Pulmonary artery endothelial cell (primary cell): ENCODE data around the gene BPIFB1. TPM values are rescaled to one million over a fixed set of nuclear protein-coding genes. Genes with fewer than 3 reads are reported as not detected.
A peak's percentile ranks its signal among the peaks of the same experiment; 100 is the strongest.

Experiments used
- DNase-seq: peaks from one replicate; pipeline ENCODE4 v3.0.0-alpha.2; 2011; ENCODE audit warnings: low read depth, low spot score
- total RNA-seq: library from RNA; depleted of rRNA; stranded (reverse); fragments of >200 nt; gene quantifications from 2 replicates; pipeline ENCODE4 v1.2.3, GENCODE V29; 2014

BPIFB1 gene, protein sequence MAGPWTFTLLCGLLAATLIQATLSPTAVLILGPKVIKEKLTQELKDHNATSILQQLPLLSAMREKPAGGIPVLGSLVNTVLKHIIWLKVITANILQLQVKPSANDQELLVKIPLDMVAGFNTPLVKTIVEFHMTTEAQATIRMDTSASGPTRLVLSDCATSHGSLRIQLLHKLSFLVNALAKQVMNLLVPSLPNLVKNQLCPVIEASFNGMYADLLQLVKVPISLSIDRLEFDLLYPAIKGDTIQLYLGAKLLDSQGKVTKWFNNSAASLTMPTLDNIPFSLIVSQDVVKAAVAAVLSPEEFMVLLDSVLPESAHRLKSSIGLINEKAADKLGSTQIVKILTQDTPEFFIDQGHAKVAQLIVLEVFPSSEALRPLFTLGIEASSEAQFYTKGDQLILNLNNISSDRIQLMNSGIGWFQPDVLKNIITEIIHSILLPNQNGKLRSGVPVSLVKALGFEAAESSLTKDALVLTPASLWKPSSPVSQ
- total RNA-seq = not detected in 2 replicates

DNA sequence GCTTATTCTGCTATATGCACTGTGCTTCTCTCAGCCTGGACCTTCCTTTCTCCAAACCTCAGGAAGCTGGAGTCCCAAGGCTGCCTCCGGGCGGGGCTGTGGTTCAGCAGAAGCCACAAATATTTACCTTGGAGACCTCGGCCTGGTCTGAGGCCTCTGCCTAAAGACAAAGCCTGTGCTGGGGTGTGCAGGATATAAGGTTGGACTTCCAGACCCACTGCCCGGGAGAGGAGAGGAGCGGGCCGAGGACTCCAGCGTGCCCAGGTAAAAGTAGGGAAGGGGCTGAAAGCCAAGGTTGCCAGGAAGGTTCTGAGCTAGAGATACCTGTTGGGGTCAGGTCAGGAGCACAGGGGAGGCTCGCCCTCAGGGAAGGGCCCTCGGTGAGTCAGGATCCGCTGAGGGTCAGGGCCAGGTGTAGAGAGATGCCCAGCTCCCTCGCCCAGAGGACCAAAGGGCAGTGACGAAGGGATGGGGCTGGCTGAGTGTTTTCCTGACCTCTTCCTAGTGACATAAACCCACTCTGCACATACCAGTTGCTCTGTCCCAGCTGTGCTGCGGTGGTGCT lies at the start of gene BPIFB1:
Gene BPIFB1 (plus strand): TSS at position 224 of the 565 bp plus-strand sequence. CDS start 2,860 bp downstream, outside the sequence.
- no peak for DNase-seq

DNA sequence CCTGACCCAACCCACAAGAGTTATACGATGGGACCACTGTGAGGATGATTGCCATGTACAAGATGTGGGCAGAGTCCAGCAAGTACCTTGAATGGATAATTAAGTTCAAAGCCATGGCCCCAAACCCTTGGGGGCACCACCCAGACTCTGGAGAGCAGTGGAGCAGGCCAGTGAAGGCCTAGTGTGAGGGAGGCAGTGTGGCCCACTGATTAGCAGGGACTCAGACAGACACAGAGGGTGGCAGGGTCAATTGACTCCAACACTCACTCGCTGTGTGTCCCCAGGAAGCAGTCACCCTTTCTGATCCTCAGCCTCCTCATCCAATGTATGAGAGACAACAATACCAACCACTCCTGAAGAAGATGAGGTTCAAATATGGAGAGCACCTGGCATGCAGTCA lies 49.0 kb upstream of the BPIFB1 start:
- DNase-seq = no peak

DNA sequence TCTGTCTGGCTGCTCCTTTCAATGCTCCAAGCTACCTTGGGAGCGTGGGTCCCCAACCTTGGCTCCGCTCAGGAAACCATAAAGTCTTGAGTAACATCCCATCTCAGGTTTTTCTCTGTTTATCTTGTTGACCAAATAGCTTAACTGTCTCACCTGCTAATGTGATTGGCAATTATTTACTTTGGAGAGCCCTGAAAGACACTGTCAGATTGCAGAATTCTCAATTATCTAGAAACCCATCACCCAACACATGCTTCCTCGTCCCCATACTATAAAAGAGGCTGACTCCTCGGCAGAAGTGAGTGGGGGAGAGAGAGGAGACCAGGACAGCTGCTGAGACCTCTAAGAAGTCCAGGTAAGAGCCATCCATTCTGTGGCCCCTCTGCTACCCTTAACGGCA lies 47.3 kb upstream of the BPIFB1 start, which contains the start of gene BPIFA1:
Gene BPIFA1 (plus strand): TSS at position 301 of the 400 bp plus-strand sequence. CDS start 1,716 bp downstream, outside the sequence.
- no peak for DNase-seq

DNA sequence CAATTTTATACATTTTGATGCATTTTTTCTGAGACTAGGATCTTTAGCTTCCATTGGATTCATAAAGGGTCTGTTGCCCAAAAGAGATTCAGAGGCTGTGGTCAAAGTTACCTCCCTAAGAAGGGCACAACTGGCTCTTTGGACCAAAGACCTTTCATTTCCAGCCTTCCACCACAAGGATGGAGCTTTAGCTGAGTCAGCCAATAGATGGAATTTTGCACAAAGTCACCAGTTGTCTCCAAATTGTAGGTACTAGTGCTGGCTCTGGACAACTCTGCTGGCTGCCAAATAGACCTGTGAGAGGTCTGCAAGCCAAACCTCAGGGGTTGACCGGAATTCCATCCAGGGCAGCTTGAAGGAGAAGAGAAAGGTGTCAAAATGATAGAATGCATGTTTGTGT lies 46.7 kb upstream of the BPIFB1 start:
- DNase-seq = no peak

DNA sequence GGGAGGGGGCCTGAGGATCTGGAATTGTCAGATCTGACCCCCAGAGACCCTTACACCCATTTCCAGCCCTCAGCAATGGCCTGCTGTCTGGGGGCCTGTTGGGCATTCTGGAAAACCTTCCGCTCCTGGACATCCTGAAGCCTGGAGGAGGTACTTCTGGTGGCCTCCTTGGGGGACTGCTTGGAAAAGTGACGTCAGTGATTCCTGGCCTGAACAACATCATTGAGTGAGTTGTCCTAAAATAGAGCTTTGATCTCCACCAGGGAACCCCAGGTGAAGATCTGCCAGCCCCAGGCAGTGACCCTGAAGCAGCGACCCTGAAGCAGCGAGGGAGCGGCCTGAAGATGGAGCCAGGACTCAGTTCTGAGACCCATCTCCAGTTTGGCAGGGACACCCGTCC lies 45.0 kb upstream of the BPIFB1 start:
- no peak for DNase-seq

DNA sequence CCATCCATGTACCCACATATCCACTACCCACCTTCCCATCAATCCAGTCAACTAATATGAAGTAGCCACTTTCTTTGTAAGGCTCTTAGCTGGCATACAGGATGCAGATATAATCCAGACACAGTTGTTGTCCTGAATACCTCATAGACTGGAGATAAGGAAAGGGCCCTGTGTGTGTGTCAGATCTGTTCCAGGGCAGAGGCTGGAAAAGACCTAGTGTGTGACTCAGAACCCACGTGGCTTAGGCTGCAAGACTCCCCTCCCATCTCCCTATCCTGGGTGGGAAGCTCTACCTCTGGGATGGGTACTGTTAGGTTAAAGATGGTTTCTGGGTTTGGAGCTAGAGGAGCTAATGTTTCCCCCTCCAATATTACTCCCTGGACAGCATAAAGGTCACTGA lies 43.6 kb upstream of the BPIFB1 start:
- DNase-seq = no peak

DNA sequence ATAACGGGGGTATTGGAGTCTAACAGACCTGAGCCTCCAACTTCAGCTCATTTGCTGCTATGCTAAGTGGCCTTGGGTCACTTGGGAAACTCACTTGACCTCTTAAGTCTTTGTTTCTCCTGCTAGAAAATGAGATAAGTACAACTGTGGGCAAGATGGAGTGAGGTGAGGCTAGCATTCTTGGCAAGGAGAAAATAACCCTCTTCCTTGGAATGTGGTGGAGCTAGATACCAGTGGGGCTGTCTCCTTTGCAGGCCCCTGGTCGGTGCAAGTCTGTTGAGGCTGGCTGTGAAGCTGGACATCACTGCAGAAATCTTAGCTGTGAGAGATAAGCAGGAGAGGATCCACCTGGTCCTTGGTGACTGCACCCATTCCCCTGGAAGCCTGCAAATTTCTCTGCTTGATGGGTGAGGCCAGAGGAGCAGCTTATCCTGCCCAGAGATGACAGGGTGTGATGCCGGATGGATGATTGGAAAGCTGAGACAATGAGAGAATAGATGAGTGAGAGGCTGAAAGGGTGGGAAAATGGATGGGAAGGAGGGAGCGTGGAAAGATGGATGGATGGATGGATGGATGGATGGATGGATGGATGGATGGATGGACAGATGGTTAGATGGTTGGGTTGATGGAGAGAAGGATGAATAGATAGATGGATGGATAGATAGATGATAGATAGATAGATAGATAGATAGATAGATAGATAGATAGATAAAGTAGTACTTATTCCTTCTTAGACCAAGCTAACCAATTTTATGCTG lies 42.9 kb upstream of the BPIFB1 start:
- DNase-seq = no peak

DNA sequence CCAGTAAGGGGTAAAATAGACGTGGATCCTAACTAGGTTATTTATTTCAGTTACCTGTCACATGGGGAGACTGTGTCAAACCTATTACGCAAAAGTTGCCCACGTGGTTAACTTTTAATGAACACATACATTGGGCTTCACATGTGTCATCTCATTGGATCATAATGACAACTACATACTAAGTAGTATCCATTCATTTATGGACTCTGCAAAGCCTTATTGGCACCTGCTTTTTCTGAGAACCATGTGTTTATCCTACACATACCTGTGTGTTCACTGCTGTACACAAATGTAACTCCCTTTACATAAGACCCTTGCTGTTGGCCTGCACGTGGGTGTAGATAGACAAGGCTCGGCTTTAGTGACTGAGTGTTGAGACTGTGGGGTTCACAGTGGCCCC lies 42.1 kb upstream of the BPIFB1 start:
- no peak for DNase-seq

DNA sequence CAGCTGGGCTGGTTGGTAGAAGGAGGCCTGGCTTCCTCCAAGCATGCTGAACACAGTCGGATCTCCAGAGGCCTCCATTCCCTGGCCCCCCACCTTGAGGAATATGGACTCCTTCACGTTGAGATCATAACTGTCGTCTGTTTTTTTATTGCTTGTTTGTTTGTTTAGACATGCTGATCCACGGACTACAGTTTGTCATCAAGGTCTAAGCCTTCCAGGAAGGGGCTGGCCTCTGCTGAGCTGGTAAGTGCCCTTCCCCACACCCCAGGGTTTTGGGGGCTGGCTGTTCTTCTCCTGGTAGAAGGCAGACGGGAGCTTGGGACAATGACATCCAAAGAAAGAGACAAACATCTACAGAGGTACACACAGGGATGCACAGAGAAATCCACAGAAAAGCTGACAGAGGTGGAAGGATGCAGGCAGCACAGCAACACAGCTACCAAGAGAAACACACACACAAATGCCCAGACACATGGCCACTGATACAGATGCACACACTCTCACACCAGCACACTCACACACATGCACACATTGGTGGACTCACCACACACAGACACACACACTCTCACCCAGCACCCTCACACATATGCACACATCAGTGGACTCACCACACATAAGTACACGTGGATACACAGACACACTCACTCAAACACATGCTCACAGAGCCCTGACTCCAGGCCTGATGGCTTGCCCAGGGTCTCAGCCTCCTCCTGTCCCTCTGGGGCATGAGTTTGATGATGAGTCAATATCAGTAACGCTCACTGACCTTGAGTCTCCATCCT lies 40.5 kb upstream of the BPIFB1 start:
- no peak for DNase-seq

DNA sequence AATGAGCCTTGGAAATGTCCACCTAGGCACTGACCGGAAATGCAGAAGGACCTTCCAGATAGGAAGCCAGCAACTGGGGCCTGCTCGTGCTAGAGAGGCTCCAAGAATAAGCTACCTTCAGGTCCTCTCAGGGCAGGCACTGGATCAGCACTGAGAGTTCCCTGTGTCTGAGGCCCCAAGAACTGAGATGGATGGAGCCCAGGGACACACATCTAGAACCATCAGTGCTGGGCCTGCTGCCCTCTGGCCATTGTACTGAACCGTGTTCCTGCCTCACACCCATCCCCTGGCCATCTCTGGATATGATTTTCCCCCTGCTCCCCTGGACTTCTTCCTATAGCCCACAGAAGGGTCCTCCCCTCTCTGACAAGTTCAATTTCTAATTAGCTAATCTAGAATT lies 36.9 kb upstream of the BPIFB1 start:
- no peak for DNase-seq

DNA sequence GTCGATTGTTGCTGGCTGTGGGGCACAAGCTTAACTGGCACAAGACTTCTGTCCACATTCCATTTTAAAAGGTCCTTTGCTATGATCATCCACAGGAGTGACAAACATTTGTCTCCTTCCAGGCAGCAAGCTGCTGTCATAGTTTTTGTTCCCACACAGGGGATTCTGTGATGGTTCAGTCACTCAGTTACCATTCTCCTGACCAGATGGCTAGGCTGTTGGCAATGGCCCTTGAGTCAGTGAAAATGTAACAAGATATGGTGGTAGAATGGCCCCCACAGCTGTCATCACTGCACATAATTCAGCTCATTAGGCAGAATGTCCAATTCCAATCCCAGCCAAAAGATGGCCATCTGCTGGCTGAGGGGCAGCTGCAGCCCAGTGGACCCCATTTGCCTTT lies 33.6 kb upstream of the BPIFB1 start:
- no peak for DNase-seq

DNA sequence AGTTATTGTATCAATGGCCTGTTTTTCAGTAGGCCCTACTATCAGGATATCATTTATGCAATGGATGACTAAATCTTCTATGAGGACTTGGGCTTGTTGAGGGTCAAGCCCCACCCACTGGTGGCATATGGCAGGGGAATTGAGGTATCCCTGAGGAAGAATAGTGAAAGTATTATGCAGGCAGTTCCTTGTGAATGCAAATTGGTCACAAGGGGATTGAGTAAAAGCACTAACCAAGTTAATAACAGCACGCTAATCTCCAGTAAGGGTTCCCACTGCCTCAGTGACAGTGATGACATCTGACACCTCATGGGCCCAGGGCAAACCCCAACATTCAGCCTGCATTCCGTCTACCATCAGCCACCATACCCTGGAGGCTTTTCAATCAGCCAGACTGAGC lies 32.3 kb upstream of the BPIFB1 start:
- no peak for DNase-seq

DNA sequence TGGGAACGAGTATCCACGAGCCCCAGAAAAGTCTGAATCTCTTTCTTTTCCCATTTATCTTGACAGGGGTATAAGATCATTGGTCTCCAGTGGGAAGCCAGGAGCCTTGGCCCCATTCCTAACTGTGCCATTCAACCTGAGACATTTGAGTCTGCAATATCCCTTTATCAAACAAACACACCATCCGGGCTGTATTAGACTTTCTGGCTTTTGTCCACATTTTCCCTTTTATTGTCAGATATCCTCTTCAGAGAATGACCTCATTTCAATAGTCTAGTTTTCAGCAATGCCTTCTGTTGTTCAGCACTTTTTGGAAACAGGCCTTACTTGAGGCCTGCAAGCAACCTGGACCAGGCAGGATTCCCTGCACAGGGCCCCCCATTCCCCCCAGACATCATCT lies 31.5 kb upstream of the BPIFB1 start:
- DNase-seq = no peak

DNA sequence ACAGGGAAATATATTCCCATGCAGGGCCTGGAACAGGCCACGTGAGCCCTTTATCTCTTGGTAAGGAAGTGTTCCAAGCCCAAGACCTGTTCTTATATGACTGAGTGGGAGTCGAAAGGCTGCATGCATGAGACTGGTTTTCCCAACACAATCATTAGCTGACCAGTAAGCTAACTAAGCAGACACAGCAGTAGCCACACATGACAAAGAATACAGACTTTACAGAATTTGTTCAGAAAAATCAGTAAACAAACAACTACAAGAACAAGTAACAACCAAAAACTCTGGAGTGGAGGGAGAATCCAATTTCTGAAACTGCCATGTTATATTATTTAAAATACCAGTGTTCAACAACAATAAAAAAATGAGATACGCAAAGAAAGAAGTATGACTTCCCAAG lies 30.6 kb upstream of the BPIFB1 start:
- no peak for DNase-seq

DNA sequence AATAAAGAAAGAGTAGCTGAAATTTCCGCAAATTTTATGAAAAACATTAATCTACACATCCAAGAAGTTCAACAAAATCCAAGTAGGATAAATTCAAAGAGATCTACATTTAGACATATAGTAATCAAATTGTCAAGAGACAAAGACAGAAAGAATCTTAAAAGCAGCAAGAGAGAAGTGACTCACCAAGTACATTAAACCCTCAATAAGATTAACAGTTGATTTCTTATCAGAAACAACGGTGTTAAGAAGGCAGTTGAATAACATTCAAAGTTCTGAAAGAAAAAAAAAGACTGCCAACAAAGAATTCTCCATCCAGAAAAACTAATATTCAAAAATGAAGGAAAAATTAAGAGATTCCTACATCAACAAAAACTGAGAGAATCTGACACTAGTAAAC lies 28.0 kb upstream of the BPIFB1 start:
- DNase-seq = no peak

DNA sequence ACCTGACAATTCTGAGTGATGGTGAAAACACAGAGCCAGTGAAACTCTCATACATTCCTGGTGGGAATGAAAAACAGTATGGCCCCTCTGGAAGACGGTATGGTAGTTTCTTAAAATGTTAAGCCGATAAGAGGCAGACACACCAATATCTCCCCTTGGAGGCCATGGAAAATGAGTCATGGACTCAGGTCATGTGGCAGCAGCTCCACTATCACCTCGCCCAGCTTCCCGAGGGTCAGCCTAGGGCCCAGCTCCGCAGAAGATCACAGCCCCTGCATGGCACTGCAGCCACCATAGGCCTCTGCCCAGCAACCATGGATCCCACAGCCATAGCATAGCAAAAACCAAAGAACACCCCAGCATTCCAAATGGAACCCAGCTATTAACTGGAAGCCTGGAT lies 25.8 kb upstream of the BPIFB1 start:
- DNase-seq = no peak

DNA sequence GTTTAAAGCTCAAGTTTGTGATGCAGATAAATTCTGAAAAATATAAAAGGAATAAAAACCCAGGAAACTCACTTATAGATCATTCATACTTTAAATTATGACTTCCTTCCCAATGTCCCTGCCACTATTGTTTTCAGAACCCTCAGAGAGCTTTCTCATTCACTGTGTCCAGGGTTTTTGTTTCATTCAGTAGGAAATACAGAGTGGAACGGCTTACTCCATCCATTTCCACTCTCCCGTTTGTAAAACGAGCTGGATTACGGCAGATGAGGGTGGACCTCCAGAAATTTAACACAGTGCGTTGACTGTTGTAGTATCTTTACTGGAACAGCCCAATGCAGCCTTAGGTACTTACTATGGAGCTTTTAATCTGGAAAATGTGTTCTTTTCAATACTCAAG lies 23.6 kb upstream of the BPIFB1 start:
- DNase-seq = no peak

DNA sequence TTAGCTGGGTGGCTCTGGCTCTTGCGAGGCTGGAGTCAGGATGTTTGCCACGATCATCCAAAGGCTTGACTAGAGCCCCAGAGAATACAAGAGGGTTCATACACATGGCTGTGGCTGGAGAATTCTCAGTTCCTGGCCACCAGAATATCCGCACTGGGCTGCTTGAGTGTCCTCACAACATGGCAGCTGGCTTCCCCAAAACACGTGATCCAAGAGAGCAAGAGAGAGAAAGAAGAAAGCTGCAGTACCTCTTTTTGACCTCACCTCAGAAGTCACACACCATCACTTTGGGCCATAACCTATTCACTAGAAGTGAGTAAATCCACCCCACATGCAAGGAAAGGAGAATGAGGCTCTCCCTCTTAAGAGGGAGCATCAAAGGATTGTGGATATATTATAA lies 21.5 kb upstream of the BPIFB1 start:
- DNase-seq = no peak

DNA sequence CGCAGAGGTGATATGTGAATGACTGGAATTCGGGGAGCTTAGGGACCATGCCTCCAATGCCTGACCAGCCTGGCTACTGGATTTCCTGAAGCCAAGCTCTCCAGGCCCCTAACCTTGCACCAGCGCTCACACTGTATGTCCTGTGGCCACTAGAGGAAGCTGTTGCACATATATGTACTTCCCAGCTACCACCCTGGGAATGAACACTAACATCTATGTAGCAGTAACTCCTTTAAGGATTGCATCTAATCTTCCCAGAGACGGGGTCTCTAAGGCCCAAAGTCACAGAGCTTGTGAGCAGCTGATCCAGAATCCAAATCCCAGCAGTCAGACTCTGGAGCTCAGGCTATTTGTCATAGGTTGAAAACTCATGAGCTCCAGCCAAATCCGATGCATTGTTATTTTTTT lies 20.4 kb upstream of the BPIFB1 start:
- peak; percentile 13 for DNase-seq

DNA sequence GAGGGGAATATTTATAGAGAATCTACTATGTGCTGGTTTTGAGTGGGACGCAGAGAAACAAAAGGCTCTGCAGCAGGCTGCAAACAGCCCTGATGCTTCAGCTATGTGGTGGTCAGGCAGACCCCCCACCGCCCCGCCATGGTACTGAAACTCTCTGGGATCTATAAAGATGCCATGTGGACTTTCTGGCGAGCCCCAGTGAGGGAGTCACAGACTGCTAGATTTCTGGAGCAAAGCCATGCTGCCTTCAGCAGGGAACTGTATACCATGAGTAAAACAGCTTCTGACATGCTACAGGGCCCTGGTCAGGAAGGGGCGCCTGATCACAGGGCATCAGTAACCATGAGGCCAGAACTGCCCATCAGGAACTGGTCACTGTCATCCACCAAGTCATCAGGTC lies 19.2 kb upstream of the BPIFB1 start:
- no peak for DNase-seq

DNA sequence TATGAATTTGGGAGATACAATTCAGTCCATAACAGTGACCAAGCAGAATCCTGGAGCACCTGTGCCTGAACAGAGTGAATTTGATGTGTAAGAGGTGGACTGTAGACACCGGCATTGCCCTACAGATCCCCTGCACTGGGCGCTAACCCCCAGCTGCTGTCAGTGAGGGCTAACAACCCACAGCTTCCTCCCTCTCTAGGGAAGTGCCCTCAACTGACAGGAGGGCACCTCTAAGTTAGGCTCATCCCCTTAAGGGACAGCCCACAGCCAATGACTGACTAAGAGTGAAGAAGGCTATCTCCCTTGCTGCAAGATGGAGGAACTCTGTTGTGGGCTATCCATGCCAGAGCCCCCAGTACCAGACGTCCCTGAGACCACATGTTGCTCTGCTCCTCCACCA lies 15.3 kb upstream of the BPIFB1 start:
- no peak for DNase-seq
